IMR-90 (cell line): ENCODE measurements around the gene EIF4ENIF1. TPM values are rescaled to one million over a fixed set of nuclear protein-coding genes. Genes with fewer than 3 reads are reported as not detected.

ENCODE experiments used
- ATAC-seq: fragments of 200-7000 bp; cut with Tn5 transposase; 2 replicates; pipeline ENCODE4 v1.9.1; 2020; ENCODE audit warnings: low read depth, mild to moderate bottlenecking, moderate library complexity
- BruUV-seq: library from RNA; stranded (reverse); fragments of 400-500 nt; replicated peaks from 2 replicates; lab custom pipeline; 2021; lab: Mats Ljungman, UMichigan
- CTCF ChIA-PET: fragments of 300-600 bp; formaldehyde crosslinking; extraction: SDS; loops from one replicate; lab custom pipeline; 2021; ENCODE audit warnings: antibody characterized with exemption; lab: Yijun Ruan, JAX
- POLR2A ChIA-PET: fragments of 300-600 bp; sonication (Branson Sonifier 250); formaldehyde crosslinking; loops from one replicate; lab custom pipeline; 2022; ENCODE audit warnings: antibody characterized with exemption; ENCODE audit not compliant: unreplicated experiment; lab: Charles Lee
- DNase-seq: peaks from one replicate; pipeline ENCODE4 v3.0.0; 2013
- H2AFZ ChIP-seq: replicated peaks from 2 replicates; pipeline ENCODE3; 2013; ENCODE audit warnings: low read length, mild to moderate bottlenecking; ENCODE audit not compliant: poor library complexity
- H2AK5ac ChIP-seq: 2 replicates; pipeline ENCODE4 v1.6.1; 2013; ENCODE audit warnings: low read depth, low read length, inconsistent platforms
- H2AK9ac ChIP-seq: replicated peaks from 2 replicates; pipeline ENCODE3; 2013; ENCODE audit warnings: mild to moderate bottlenecking, low read depth, low read length, moderate library complexity; ENCODE audit not compliant: poor library complexity
- H2BK120ac ChIP-seq: 2 replicates; pipeline ENCODE4 v1.6.1; 2013; ENCODE audit warnings: low read depth, low read length, inconsistent platforms
- H2BK15ac ChIP-seq: 3 replicates; pipeline ENCODE4 v1.6.1; 2013; ENCODE audit warnings: low read depth, low read length, inconsistent platforms
- H2BK20ac ChIP-seq: 2 replicates; pipeline ENCODE4 v1.6.1; 2013; ENCODE audit warnings: low read depth, mild to moderate bottlenecking, inconsistent platforms, low read length, moderate library complexity
- H2BK5ac ChIP-seq: 2 replicates; pipeline ENCODE4 v1.6.1; 2013; ENCODE audit warnings: mild to moderate bottlenecking, low read depth, low read length, inconsistent platforms; ENCODE audit not compliant: poor library complexity, severe bottlenecking
- H3K14ac ChIP-seq: replicated peaks from 2 replicates; pipeline ENCODE4 v1.6.1; 2013; ENCODE audit warnings: low read depth, low read length, inconsistent platforms
- H3K18ac ChIP-seq: 2 replicates; pipeline ENCODE4 v1.6.1; 2013; ENCODE audit warnings: low read depth, low read length, control low read depth
- H3K23ac ChIP-seq: 2 replicates; pipeline ENCODE4 v1.6.1; 2013; ENCODE audit warnings: low read depth, low read length, inconsistent platforms
- H3K27ac ChIP-seq: 2 replicates; pipeline ENCODE4 v1.5.1; 2013; ENCODE audit warnings: mild to moderate bottlenecking, control low read depth, low read length; ENCODE audit not compliant: insufficient read depth
- H3K27me3 ChIP-seq: 2 replicates; pipeline ENCODE4 v1.6.1; 2013; ENCODE audit warnings: low read length; ENCODE audit not compliant: control insufficient read depth, insufficient read depth
- H3K36me3 ChIP-seq: 2 replicates; pipeline ENCODE4 v1.6.1; 2013; ENCODE audit warnings: low read length, mixed read lengths; ENCODE audit not compliant: control insufficient read depth, insufficient read depth
- H3K4ac ChIP-seq: 2 replicates; pipeline ENCODE4 v1.6.1; 2013; ENCODE audit warnings: low read depth, low read length, inconsistent platforms
- H3K4me1 ChIP-seq: 2 replicates; pipeline ENCODE4 v1.6.1; 2013; ENCODE audit warnings: low read length, mixed read lengths; ENCODE audit not compliant: control insufficient read depth, insufficient read depth
- H3K4me2 ChIP-seq: 2 replicates; pipeline ENCODE4 v1.6.1; 2013; ENCODE audit warnings: low read depth, mild to moderate bottlenecking, control low read depth, low read length, moderate library complexity
- H3K4me3 ChIP-seq: 2 replicates; pipeline ENCODE4 v1.5.1; 2013; ENCODE audit warnings: low read depth, mild to moderate bottlenecking, control low read depth, low read length, moderate library complexity; ENCODE audit not compliant: insufficient read depth
- H3K56ac ChIP-seq: 2 replicates; pipeline ENCODE4 v1.6.1; 2013; ENCODE audit warnings: low read length, inconsistent platforms; ENCODE audit not compliant: insufficient read depth; ENCODE audit errors: extremely low read depth
- H3K79me1 ChIP-seq, 2 experiments: 2 replicates each; pipeline ENCODE4 v1.6.1; 2013; ENCODE audit warnings: low read length in 2 of 2, inconsistent platforms in 1 of 2, low read depth in 1 of 2
- H3K9ac ChIP-seq: 2 replicates; pipeline ENCODE4 v1.6.1; 2013; ENCODE audit warnings: low read depth, low read length, control low read depth
- H3K9me1 ChIP-seq: 2 replicates; pipeline ENCODE4 v1.6.1; 2013; ENCODE audit warnings: low read length, inconsistent platforms; ENCODE audit not compliant: insufficient read depth
- H3K9me3 ChIP-seq: 2 replicates; pipeline ENCODE4 v1.6.1; 2013; ENCODE audit warnings: low read length; ENCODE audit not compliant: control insufficient read depth, insufficient read depth
- H4K20me1 ChIP-seq: 2 replicates; pipeline ENCODE4 v1.6.1; 2013; ENCODE audit warnings: low read length, inconsistent platforms; ENCODE audit not compliant: insufficient read depth
- H4K5ac ChIP-seq: 2 replicates; pipeline ENCODE4 v1.6.1; 2013; ENCODE audit warnings: mild to moderate bottlenecking, low read depth, low read length, control low read depth
- H4K8ac ChIP-seq, 2 experiments: 2 replicates each; pipeline ENCODE4 v1.6.1; 2013; ENCODE audit warnings: low read depth in 2 of 2, low read length in 2 of 2, control low read depth in 1 of 2, inconsistent platforms in 1 of 2
- H4K91ac ChIP-seq: 2 replicates; pipeline ENCODE4 v1.6.1; 2013; ENCODE audit warnings: low read depth, low read length, inconsistent platforms; ENCODE audit not compliant: insufficient read depth
- POLR2A ChIP-seq: IDR thresholded peaks from 2 replicates; pipeline ENCODE4 v1.6.1; 2012; ENCODE audit warnings: mild to moderate bottlenecking, low read depth, low read length
- RAD21 ChIP-seq: IDR thresholded peaks from 2 replicates; pipeline ENCODE4 v1.6.1; 2012; ENCODE audit warnings: low read length, improper control_type of control experiment
- SMC3 ChIP-seq: fragments of 150-350 bp; IDR thresholded peaks from 2 replicates; pipeline ENCODE4 v1.6.1; 2016; ENCODE audit warnings: low read depth, mild to moderate bottlenecking, antibody characterized with exemption, low read length, moderate library complexity
- WGBS, 2 experiments: methylation state at CpG; one replicate each; pipeline versions ENCODE4 v1.1.5 to v1.1.7; 2013; ENCODE audit warnings: missing lambda C conversion rate in 2 of 2; ENCODE audit not compliant: insufficient read length in 1 of 2; ENCODE audit errors: extremely low coverage in 2 of 2; 5-methylcytosine and 5-hydroxymethylcytosine counted together
- dilution Hi-C: fragments of 300-500 bp; cut with HindIII; formaldehyde crosslinking; loops from one replicate; pipeline ENCODE4 v1.14.3; 2018; ENCODE audit warnings: low sequenced_read_pairs; ENCODE audit not compliant: unreplicated experiment
- in situ Hi-C: fragments of 300-500 bp; cut with MboI; formaldehyde crosslinking; loops from 3 replicates; pipeline ENCODE4 v1.14.3; 2019; ENCODE audit warnings: low sequenced_read_pairs, inconsistent platforms, mixed read lengths
- intact Hi-C: fragments of 100-400 bp; cut with micrococcal nuclease; formaldehyde crosslinking; loops from 2 replicates; pipeline ENCODE4 v1.10.0; 2022
- polyA plus RNA-seq, 3 experiments: library from polyadenylated mRNA; depleted of rRNA; stranded (reverse); fragments of >200 nt; gene quantifications; 2 replicates each; pipeline ENCODE4 v1.2.3, GENCODE V29; 2012; ENCODE audit warnings: low replicate concordance in 1 of 3
- total RNA-seq: library from RNA; depleted of rRNA; stranded (reverse); fragments of >200 nt; gene quantifications from 2 replicates; pipeline ENCODE4 v1.2.3, GENCODE V29; 2012
- TF ChIP-seq, protein P1 (sequence below): fragments of 150-350 bp; IDR thresholded peaks from 2 replicates; pipeline ENCODE4 v1.6.1; 2016; ENCODE audit warnings: low read depth, mild to moderate bottlenecking, low read length, moderate library complexity, borderline replicate concordance

EIF4ENIF1 gene
- total and polyA plus RNA-seq, 2 of the 4 experiments (the other 2 are of a cell fraction): 14.7 to 16.0 TPM

DNA sequence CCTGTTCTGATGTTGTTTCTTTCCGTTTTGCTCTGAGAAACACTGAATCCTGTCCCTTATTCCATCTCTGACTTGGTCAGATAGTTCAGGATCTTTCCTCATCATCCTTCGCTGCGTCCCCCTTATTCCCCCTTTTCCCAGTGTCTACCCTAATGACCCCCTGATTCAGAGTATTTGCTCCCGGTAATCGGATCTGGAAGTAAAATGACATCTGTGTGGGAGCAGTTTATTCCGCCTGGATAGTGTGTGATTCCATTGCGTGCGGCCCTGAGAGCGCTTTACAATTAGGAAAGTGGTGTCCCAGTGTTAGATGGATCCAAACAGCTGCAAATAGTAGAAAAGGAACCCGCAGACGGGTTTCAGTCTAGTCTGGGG lies 89.6 kb downstream of the EIF4ENIF1 start:
- Histone ChIP-seq H4K8ac (peak overlapping the region; percentile 98 to 99), H4K5ac (peak overlapping the region; percentile 95), H4K91ac (peak overlapping the region; percentile 98), H2AK5ac (peak overlapping the region; percentile 94), H3K4me1 (peaks cover 2% of the 10 kb centered on the region; the same call in 1 of the 2 replicates), H3K9ac (peak overlapping the region; percentile 99), H4K20me1 (peaks cover 6% of the 10 kb centered on the region), H3K9me3 (no peaks in the 10 kb centered on the region), H2AFZ (peak overlapping the region; percentile 93), H3K14ac (peak overlapping the region; percentile 98), H2BK20ac (no peak overlapping the region), H2AK9ac (peak overlapping the region; percentile 93), H3K9me1 (peaks cover 2% of the 10 kb centered on the region; the same call in 1 of the 2 replicates), H3K56ac (peak overlapping the region; percentile 94), H3K79me1 (peaks cover 14 to 43% of the 10 kb centered on the region in 2 experiments), H3K4me3 (peak overlapping the region; percentile 88), H3K27me3 (no peaks in the 10 kb centered on the region), H3K4ac (peak overlapping the region; percentile 91), H3K4me2 (peak overlapping the region; percentile 76), H3K27ac (peak overlapping the region; percentile 95), H2BK120ac (no peak overlapping the region; the same call in 1 of the 2 replicates), H2BK15ac (no peak overlapping the region), H3K23ac (peak overlapping the region; percentile 95), H3K18ac (peak overlapping the region; percentile 92; the same call in 1 of the 2 replicates), H3K36me3 (peaks cover 13% of the 10 kb centered on the region), H2BK5ac (peak overlapping the region; percentile 80)
- peak; percentile 35 for DNase-seq
- POLR2A ChIA-PET: no interaction called here
- BruUV-seq: no TSS peak
- peak; percentile 3 for ATAC-seq
- TF ChIP-seq POLR2A: no peak
- TF ChIP-seq, protein P1, sequence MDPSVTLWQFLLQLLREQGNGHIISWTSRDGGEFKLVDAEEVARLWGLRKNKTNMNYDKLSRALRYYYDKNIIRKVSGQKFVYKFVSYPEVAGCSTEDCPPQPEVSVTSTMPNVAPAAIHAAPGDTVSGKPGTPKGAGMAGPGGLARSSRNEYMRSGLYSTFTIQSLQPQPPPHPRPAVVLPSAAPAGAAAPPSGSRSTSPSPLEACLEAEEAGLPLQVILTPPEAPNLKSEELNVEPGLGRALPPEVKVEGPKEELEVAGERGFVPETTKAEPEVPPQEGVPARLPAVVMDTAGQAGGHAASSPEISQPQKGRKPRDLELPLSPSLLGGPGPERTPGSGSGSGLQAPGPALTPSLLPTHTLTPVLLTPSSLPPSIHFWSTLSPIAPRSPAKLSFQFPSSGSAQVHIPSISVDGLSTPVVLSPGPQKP: 0 out of 2 replicates have a peak, but pooled peaks have one; percentile 16
- no peak for TF ChIP-seq RAD21
- no peak for TF ChIP-seq SMC3
- dilution Hi-C loops: no loop called here
- WGBS, 2 experiments: 0% methylated on average over 7 of the region's 11 CpGs; no CpG with 5 or more reads in 1 of the 2 experiments
- CTCF ChIA-PET: interaction anchor here (0.5 kb wide), 1 partner anchor 12 kb away, joined by 3 read pairs; no protein-coding TSS in a partner anchor
- in situ Hi-C loops: no loop called here
- intact Hi-C loops: no loop called here
